ENCODE data around the gene TCF3.

- TF ChIP-seq, protein P1, sequence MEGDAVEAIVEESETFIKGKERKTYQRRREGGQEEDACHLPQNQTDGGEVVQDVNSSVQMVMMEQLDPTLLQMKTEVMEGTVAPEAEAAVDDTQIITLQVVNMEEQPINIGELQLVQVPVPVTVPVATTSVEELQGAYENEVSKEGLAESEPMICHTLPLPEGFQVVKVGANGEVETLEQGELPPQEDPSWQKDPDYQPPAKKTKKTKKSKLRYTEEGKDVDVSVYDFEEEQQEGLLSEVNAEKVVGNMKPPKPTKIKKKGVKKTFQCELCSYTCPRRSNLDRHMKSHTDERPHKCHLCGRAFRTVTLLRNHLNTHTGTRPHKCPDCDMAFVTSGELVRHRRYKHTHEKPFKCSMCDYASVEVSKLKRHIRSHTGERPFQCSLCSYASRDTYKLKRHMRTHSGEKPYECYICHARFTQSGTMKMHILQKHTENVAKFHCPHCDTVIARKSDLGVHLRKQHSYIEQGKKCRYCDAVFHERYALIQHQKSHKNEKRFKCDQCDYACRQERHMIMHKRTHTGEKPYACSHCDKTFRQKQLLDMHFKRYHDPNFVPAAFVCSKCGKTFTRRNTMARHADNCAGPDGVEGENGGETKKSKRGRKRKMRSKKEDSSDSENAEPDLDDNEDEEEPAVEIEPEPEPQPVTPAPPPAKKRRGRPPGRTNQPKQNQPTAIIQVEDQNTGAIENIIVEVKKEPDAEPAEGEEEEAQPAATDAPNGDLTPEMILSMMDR (IDR thresholded peaks at IDR 0.05; ENCODE audit: borderline replicate concordance, extremely low read depth, low read length, poor library complexity, severe bottlenecking): peak; percentile 89
- TF ChIP-seq EZH2 (IDR thresholded peaks at IDR 0.05; ENCODE audit: borderline replicate concordance, low read depth, low read length, severe bottlenecking): no peak
Observed at GRCh38 chr19:1605236-1606137, 46.9 kb downstream of the TCF3 start, which contains the start of gene UQCR11.
